HCT116 (cell line): ENCODE data around the gene ZNF735. TPM values are rescaled to one million over a fixed set of nuclear protein-coding genes. Genes with fewer than 3 reads are reported as not detected.
"Not testable (repeated sequence)": the region's sequence is repeated elsewhere in the genome, so short reads cannot be mapped to it uniquely, and the experiment has no call there.

ENCODE experiments used
- ATAC-seq: fragments of 200-7000 bp; cut with Tn5 transposase; 2 replicates; pipeline ENCODE4 v1.9.1; 2020; ENCODE audit warnings: mild to moderate bottlenecking, moderate library complexity
- BruUV-seq: library from RNA; stranded (reverse); fragments of 400-500 nt; replicated peaks from 2 replicates; lab custom pipeline; 2021; lab: Mats Ljungman, UMichigan
- CTCF ChIA-PET: fragments of 300-600 bp; sonication (Branson Sonifier 250); formaldehyde crosslinking; loops from one replicate; lab custom pipeline; 2021; ENCODE audit warnings: antibody characterized with exemption; lab: Charles Lee
- POLR2A ChIA-PET: fragments of 300-600, 350-600 bp; sonication (Branson Sonifier 250); formaldehyde crosslinking; loops from one replicate; lab custom pipeline; 2021; ENCODE audit warnings: antibody characterized with exemption; lab: Charles Lee
- RAD21 ChIA-PET, 2 experiments: fragments of 300-600 bp; sonication (Branson Sonifier 250); formaldehyde crosslinking; loops; one replicate each; lab custom pipeline; 2023; ENCODE audit warnings: low total read pairs in 2 of 2; ENCODE audit not compliant: uncharacterized antibody in 2 of 2, unreplicated experiment in 2 of 2, low non-redundant PET in 1 of 2; lab: Charles Lee
- DNase-seq: peaks from one replicate; pipeline ENCODE4 v3.0.0-alpha.2; 2010; ENCODE audit warnings: low read depth, low spot score
- H2AFZ ChIP-seq: fragments of 200-600 bp; shearing (Covaris generic), sonication (generic); 2 replicates; pipeline ENCODE4 v1.6.1; 2017; ENCODE audit warnings: low read depth, mixed run types, mixed read lengths, antibody characterized with exemption, low read length; ENCODE audit not compliant: poor library complexity, severe bottlenecking
- H3K27ac ChIP-seq: 2 replicates; pipeline ENCODE4 v1.5.1; 2012; ENCODE audit warnings: low read depth, low read length
- H3K27me3 ChIP-seq: fragments of 200-600 bp; sonication (generic); 2 replicates; pipeline ENCODE4 v1.6.1; 2016; ENCODE audit warnings: mixed run types, low read length, mixed read lengths; ENCODE audit not compliant: insufficient read depth
- H3K36me3 ChIP-seq, 2 experiments: fragments of 200-500 bp in 1 of 2; fragments of 200-600 bp in 1 of 2; sonication (Bioruptor generic) in 1 of 2; sonication (generic) in 1 of 2; 2 replicates each; pipeline versions ENCODE4 v1.5.1 to v1.6.1; 2014 to 2016; ENCODE audit warnings: low read length in 2 of 2, inconsistent platforms in 1 of 2, mixed read lengths in 1 of 2, mixed run types in 1 of 2; ENCODE audit not compliant: insufficient read depth in 2 of 2, control insufficient read depth in 1 of 2
- H3K4me1 ChIP-seq, 2 experiments: fragments of 200-600 bp in 1 of 2; sonication (generic) in 1 of 2; 2 replicates each; pipeline versions ENCODE4 v1.5.1 to v1.6.1; 2012 to 2017; ENCODE audit warnings: low read length in 2 of 2, inconsistent platforms in 1 of 2, mild to moderate bottlenecking in 1 of 2, mixed read lengths in 1 of 2, mixed run types in 1 of 2, moderate library complexity in 1 of 2; ENCODE audit not compliant: insufficient read depth in 2 of 2, control insufficient read depth in 1 of 2
- H3K4me2 ChIP-seq: fragments of 200-600 bp; sonication (generic); 2 replicates; pipeline ENCODE4 v1.6.1; 2017; ENCODE audit warnings: mixed run types, low read length, mixed read lengths
- H3K4me3 ChIP-seq, 2 experiments: fragments of 200-600 bp in 1 of 2; sonication (generic) in 1 of 2; replicated peaks in 1 of 2; 2 replicates each; pipeline ENCODE4 v1.5.1; 2011 to 2016; ENCODE audit warnings: low read length in 2 of 2, control low read depth in 1 of 2, low read depth in 1 of 2, mild to moderate bottlenecking in 1 of 2, mixed read lengths in 1 of 2, mixed run types in 1 of 2
- H3K79me2 ChIP-seq: fragments of 200-600 bp; sonication (generic); 2 replicates; pipeline ENCODE4 v1.6.1; 2017; ENCODE audit warnings: mild to moderate bottlenecking, mixed run types, low read length, moderate library complexity, mixed read lengths; ENCODE audit not compliant: insufficient read depth
- H3K9ac ChIP-seq: fragments of 200-600 bp; sonication (generic); 2 replicates; pipeline ENCODE4 v1.6.1; 2016; ENCODE audit warnings: low read length, mixed read lengths
- H3K9me2 ChIP-seq: fragments of 200-600 bp; sonication (generic), shearing (Covaris generic); 2 replicates; pipeline ENCODE4 v1.6.1; 2017; ENCODE audit warnings: mixed run types, mild to moderate bottlenecking, moderate library complexity; ENCODE audit not compliant: insufficient read depth
- H3K9me3 ChIP-seq, 2 experiments: fragments of 200-500 bp in 1 of 2; fragments of 200-600 bp in 1 of 2; sonication (Bioruptor generic) in 1 of 2; sonication (generic) in 1 of 2; 2 replicates each; pipeline ENCODE4 v1.6.1; 2014 to 2017; ENCODE audit warnings: low read length in 2 of 2, mixed read lengths in 2 of 2, inconsistent platforms in 1 of 2, low read depth in 1 of 2, mild to moderate bottlenecking in 1 of 2, mixed run types in 1 of 2, moderate library complexity in 1 of 2; ENCODE audit not compliant: control insufficient read depth in 1 of 2, insufficient read depth in 1 of 2
- H4K20me1 ChIP-seq: fragments of 200-600 bp; sonication (generic), shearing (Covaris generic); 2 replicates; pipeline ENCODE4 v1.6.1; 2017; ENCODE audit warnings: mixed run types, mild to moderate bottlenecking, moderate library complexity; ENCODE audit not compliant: insufficient read depth
- FOSL1 ChIP-seq: IDR thresholded peaks from 2 replicates; pipeline ENCODE4 v1.6.1; 2012; ENCODE audit warnings: low read depth
- ZNF274 ChIP-seq: fragments of 200-500 bp; sonication (Bioruptor generic); IDR thresholded peaks from 2 replicates; pipeline ENCODE4 v1.6.1; 2014; ENCODE audit warnings: mild to moderate bottlenecking, low read depth, low read length, inconsistent platforms
- intact Hi-C: fragments of 100-400 bp; cut with micrococcal nuclease; formaldehyde crosslinking; loops from 2 replicates; pipeline ENCODE4 v1.10.0; 2022
- total RNA-seq: library from RNA; stranded (reverse); gene quantifications from one replicate; pipeline ENCODE4 v1.2.1, GENCODE V29; 2021; ENCODE audit not compliant: unreplicated experiment

Gene ZNF735
- total RNA-seq, 1 experiment from 2014 or later = not detected

DNA sequence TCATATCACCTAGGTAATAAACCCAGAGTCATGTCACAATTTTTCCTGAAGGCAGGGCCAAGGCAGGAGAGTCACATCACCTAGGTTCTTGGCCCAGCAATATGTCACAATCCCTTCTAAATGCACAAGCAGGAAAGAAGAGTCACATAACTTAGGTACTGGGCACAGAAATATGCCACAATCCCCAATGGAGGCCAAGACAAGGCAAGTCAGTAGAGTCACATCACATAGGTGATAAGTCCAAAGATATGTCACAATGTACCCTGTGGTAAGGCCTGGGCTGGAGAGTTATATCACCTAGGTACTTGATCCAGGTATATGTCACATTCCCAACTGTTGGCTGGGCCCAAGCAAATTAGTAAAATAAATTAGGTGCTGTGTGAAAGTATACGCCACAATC lies 21.2 kb downstream of the ZNF735 start, which contains the start of gene ZNF679:
Gene ZNF679 (plus strand): TSS at position 301 of the 400 bp plus-strand sequence. CDS start 20,644 bp downstream, outside the sequence.
- H4K20me1 ChIP-seq, H3K9me2 ChIP-seq, H3K27ac ChIP-seq, H3K27me3 ChIP-seq, H3K9ac ChIP-seq, H3K4me1 ChIP-seq, RAD21 ChIA-PET, DNase-seq, ATAC-seq, H3K4me3 ChIP-seq, H2AFZ ChIP-seq, POLR2A ChIA-PET, H3K36me3 ChIP-seq, CTCF ChIA-PET, H3K4me2 ChIP-seq, BruUV-seq, H3K79me2 ChIP-seq, intact Hi-C loops: not testable (repeated sequence)
- peaks cover 9 to 12% of the 10 kb centered on the region in 2 experiments; a peak in 2 of 4 replicates for H3K9me3 ChIP-seq

- RAD21 ChIA-PET = no interaction called here
- H3K9me3 ChIP-seq = peaks cover 15 to 25% of the 10 kb centered on the region in 2 experiments; a peak in 3 of 4 replicates
- POLR2A ChIA-PET = no interaction called here
- TF ChIP-seq ZNF274 (peak; percentile 69), FOSL1 (no peak)
- no peak overlapping the region for H3K27ac ChIP-seq
- CTCF ChIA-PET = no interaction called here
- no peaks in the 10 kb centered on the region for H4K20me1 ChIP-seq
- no peaks in the 10 kb centered on the region for H3K79me2 ChIP-seq
- no peaks in the 10 kb centered on the region for H3K4me1 ChIP-seq
- H3K9me2 ChIP-seq = no peaks in the 10 kb centered on the region
- no peak for ATAC-seq
- H3K27me3 ChIP-seq = no peaks in the 10 kb centered on the region
- H3K36me3 ChIP-seq = no peaks in the 10 kb centered on the region
- no peak overlapping the region for H3K4me3 ChIP-seq
- no peak overlapping the region for H3K9ac ChIP-seq
- no TSS peak for BruUV-seq
- intact Hi-C loops = no loop called here
- DNase-seq = no peak
- no peak overlapping the region for H2AFZ ChIP-seq
- H3K4me2 ChIP-seq = no peak overlapping the region
Observed at GRCh38 chr7:64266341-64266919, 59.4 kb downstream of the ZNF735 start.

Other genes starting within 250 kb of the ZNF735 start
- gene ZNF722, start 208.4 kb upstream of the ZNF735 start, total RNA-seq = not detected
- gene ZNF727, start 161.8 kb upstream of the ZNF735 start, total RNA-seq = not detected
- gene ZNF679, start 21.3 kb downstream of the ZNF735 start, total RNA-seq = not detected
- gene ZNF736, start 106.8 kb downstream of the ZNF735 start, total RNA-seq = 0.15 TPM